Measurements from ENCODE around the gene METTL2A.
"Not testable (repeated sequence)": the region's sequence is repeated elsewhere in the genome, so short reads cannot be mapped to it uniquely, and the experiment has no call there.

The METTL2A gene

DNA sequence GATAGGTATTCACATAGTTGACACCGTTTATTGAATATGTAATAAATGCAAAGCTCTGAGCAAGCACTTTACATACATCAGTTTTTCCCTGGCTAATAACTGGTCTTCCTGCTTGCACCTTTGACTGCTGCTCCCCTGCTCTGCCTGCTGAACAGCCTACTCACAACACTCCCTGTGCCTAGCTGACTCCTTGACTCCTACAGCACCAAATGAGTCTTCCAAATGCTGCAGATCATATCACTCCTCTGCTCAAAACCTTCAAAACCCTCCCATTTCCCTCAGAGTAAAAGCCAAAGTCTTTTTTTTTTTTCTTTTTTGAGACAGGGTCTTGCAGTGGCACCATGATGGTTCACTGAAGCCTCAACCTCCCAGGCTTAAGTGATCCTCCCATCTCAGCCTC, 24.8 kb upstream of the METTL2A start:
- no peaks in the 10 kb centered on the region for H3K36me3 ChIP-seq (ENCODE audit: control insufficient read depth, insufficient read depth, low read length)
- no peak overlapping the region for H3K4me3 ChIP-seq (replicated peaks; ENCODE audit: low read depth, low read length)
- TF ChIP-seq, protein P1, sequence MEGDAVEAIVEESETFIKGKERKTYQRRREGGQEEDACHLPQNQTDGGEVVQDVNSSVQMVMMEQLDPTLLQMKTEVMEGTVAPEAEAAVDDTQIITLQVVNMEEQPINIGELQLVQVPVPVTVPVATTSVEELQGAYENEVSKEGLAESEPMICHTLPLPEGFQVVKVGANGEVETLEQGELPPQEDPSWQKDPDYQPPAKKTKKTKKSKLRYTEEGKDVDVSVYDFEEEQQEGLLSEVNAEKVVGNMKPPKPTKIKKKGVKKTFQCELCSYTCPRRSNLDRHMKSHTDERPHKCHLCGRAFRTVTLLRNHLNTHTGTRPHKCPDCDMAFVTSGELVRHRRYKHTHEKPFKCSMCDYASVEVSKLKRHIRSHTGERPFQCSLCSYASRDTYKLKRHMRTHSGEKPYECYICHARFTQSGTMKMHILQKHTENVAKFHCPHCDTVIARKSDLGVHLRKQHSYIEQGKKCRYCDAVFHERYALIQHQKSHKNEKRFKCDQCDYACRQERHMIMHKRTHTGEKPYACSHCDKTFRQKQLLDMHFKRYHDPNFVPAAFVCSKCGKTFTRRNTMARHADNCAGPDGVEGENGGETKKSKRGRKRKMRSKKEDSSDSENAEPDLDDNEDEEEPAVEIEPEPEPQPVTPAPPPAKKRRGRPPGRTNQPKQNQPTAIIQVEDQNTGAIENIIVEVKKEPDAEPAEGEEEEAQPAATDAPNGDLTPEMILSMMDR (IDR thresholded peaks at IDR 0.05; ENCODE audit: insufficient read depth, low read length, poor library complexity, severe bottlenecking), result no peak
- H3K27me3 ChIP-seq (replicated peaks; ENCODE audit: control insufficient read depth, insufficient read depth, low read length), result no peaks in the 10 kb centered on the region; the same call in 1 of the 2 replicates
- DNase-seq (ENCODE audit: extremely low read depth, insufficient read length), result no peak

DNA sequence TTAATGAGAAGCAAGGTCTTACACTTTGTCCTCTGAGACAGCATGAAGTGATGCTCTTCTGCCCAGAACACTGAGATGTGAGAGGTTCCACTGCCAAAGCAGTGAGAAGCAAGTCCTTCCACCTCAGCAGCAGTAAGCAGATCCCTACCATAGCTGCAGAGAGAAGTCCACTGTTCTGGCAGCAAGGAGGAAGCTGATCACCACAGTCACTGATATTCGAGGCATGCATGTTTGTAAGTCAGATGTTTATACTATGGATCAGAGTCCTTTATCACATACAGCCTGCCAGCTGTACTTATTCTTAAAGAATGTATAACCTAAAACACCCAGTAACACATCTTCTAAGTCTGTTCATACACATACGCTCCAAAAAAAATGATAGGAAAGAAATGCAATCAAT, 18.2 kb upstream of the METTL2A start:
- TF ChIP-seq, protein P1 (IDR thresholded peaks at IDR 0.05; ENCODE audit: insufficient read depth, low read length, poor library complexity, severe bottlenecking), result no peak
- DNase-seq (ENCODE audit: extremely low read depth, insufficient read length), result no peak
- no peaks in the 10 kb centered on the region for H3K36me3 ChIP-seq (ENCODE audit: control insufficient read depth, insufficient read depth, low read length)
- no peaks in the 10 kb centered on the region for H3K27me3 ChIP-seq (replicated peaks; ENCODE audit: control insufficient read depth, insufficient read depth, low read length)
- no peak overlapping the region for H3K4me3 ChIP-seq (replicated peaks; ENCODE audit: low read depth, low read length)

DNA sequence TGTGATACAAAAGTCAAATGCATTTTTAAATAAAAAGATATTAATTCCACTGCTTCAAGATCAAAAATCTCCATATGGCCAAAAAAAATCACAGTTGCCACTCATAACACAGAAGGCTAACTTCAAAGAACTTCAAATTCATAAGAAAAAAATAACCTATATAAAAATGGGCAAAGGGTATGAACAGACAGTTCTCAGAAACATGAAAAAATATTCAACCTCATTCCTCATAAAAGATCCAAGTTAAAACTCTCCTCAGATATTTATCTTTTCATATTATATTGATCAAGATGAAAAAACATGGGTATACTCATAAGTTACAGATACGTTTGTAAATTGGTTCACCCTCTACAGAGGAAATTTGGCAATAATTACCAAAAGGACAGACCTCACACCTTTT, 10.6 kb upstream of the METTL2A start:
- H3K27me3 ChIP-seq (replicated peaks; ENCODE audit: control insufficient read depth, insufficient read depth, low read length); DNase-seq (ENCODE audit: extremely low read depth, insufficient read length); H3K4me3 ChIP-seq (replicated peaks; ENCODE audit: low read depth, low read length); H3K36me3 ChIP-seq (ENCODE audit: control insufficient read depth, insufficient read depth, low read length): not testable (repeated sequence)

DNA sequence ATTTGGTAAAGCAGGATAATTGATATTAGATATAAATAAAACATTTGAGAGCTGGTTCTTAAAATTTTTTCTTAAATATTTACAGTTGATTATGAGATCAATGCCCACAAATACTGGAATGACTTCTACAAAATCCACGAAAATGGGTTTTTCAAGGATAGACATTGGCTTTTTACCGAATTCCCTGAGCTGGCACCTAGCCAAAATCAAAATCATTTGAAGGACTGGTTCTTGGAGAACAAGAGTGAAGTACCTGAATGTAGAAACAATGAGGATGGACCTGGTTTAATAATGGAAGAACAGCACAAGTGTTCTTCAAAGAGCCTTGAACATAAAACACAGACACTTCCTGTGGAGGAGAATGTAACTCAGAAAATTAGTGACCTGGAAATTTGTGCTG, 2.5 kb downstream of the METTL2A start:
- not testable (repeated sequence) for H3K27me3 ChIP-seq (replicated peaks; ENCODE audit: control insufficient read depth, insufficient read depth, low read length); H3K4me3 ChIP-seq (replicated peaks; ENCODE audit: low read depth, low read length); H3K36me3 ChIP-seq (ENCODE audit: control insufficient read depth, insufficient read depth, low read length); DNase-seq (ENCODE audit: extremely low read depth, insufficient read length)

DNA sequence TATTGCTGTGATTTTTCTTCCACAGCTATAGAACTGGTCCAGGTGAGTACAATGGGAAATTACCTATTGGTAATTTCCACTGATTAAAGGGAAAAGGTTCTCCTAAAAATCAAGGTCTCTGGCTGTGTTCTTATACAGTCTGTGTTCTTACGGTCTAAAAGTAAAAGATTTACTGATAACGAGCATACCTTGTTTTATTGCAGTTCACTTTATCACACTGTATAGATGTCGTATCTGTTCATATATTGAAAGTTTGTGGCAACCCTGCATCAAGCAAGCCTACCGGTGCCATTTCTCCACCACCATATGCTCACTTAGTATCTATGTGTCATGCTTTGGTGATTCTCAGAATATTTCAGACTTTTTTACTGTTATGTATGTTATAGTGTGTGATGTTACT, 11.6 kb downstream of the METTL2A start:
- H3K36me3 ChIP-seq (ENCODE audit: control insufficient read depth, insufficient read depth, low read length); H3K27me3 ChIP-seq (replicated peaks; ENCODE audit: control insufficient read depth, insufficient read depth, low read length); DNase-seq (ENCODE audit: extremely low read depth, insufficient read length); H3K4me3 ChIP-seq (replicated peaks; ENCODE audit: low read depth, low read length): not testable (repeated sequence)

DNA sequence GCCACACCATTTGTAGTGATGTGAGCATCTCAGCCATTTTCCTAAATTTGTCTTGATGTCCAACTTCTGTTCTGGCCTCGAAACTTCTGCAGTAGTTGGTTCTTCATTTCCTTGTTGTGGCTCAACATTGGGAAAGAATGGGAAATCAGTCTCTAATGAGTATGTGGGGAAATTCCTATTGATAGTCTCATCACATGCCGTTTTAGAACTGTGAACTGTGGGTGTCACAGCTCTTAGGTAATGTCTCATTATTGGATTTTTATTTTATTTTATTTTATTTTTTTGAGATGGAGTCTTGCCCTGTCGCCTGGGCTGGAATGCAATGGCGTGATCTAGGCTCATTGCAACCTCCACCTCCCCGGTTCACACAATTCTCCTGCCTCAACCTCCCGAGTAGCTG, 17.5 kb downstream of the METTL2A start:
- not testable (repeated sequence) for DNase-seq (ENCODE audit: extremely low read depth, insufficient read length); H3K27me3 ChIP-seq (replicated peaks; ENCODE audit: control insufficient read depth, insufficient read depth, low read length); H3K4me3 ChIP-seq (replicated peaks; ENCODE audit: low read depth, low read length)
- H3K36me3 ChIP-seq (ENCODE audit: control insufficient read depth, insufficient read depth, low read length), result peaks cover 10% of the 10 kb centered on the region

DNA sequence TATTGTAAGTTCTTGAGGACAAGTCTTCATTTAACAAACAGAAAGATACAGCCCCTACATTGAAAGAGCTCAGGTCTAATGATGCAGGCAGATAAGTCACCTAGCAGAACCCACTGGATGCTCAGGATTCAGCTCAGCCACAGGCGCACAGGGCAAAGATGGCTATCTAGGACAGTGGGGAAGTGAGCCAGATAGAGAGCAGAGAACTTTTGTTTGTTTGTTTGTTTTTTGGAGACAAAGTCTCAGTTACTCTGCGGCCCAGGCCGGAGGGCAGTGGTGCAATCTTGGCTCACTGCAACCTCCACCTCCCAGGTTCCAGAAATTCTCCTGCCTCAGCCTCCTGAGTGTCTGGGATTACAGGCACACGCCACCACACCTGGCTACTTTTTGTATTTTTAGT, 20.4 kb downstream of the METTL2A start:
- peaks cover 18% of the 10 kb centered on the region for H3K36me3 ChIP-seq (ENCODE audit: control insufficient read depth, insufficient read depth, low read length)
- no peak overlapping the region for H3K4me3 ChIP-seq (replicated peaks; ENCODE audit: low read depth, low read length)
- TF ChIP-seq, protein P1 (IDR thresholded peaks at IDR 0.05; ENCODE audit: insufficient read depth, low read length, poor library complexity, severe bottlenecking), result no peak
- no peak for DNase-seq (ENCODE audit: extremely low read depth, insufficient read length)
- H3K27me3 ChIP-seq (replicated peaks; ENCODE audit: control insufficient read depth, insufficient read depth, low read length), result no peaks in the 10 kb centered on the region

DNA sequence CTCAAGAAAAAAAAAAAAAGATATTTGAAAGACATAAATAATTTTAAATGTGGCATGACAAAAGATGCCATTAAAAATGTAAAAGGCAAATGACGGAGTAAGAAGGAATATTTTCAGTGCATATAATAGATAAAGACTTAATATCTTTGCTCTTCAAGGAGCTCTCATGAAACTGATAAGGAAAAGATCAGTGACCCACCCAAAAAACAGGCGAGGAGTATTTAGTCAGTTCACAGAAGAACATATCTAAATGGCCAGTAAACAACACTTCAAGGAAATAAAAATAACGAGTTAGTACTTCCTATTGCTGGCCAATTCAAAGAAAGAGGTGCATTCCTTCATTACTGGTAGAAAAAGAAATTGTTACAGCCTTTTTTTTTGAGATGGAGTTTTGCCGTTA, 22.1 kb downstream of the METTL2A start:
- not testable (repeated sequence) for H3K27me3 ChIP-seq (replicated peaks; ENCODE audit: control insufficient read depth, insufficient read depth, low read length); DNase-seq (ENCODE audit: extremely low read depth, insufficient read length); H3K4me3 ChIP-seq (replicated peaks; ENCODE audit: low read depth, low read length)
- H3K36me3 ChIP-seq (ENCODE audit: control insufficient read depth, insufficient read depth, low read length), result peaks cover 18% of the 10 kb centered on the region

DNA sequence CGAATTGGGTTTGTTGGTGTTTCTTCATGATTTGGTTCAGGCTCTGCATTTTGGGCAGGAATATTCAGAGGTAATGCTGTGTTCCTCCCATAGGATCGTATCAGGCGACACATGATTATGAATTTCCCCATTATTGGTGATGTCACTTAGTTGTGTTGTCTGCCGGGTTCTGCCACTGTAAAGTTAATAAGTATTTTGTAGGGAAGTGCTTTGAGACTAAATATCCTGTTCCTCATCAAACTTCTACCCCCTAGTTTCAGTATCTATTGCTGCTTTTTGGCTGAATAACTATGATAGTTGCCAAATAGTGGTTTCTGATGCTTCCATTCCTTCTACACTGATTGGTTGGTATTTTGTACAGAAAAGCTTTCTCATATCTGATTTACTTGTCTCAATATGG, 28.5 kb downstream of the METTL2A start:
- not testable (repeated sequence) for H3K4me3 ChIP-seq (replicated peaks; ENCODE audit: low read depth, low read length); DNase-seq (ENCODE audit: extremely low read depth, insufficient read length); H3K36me3 ChIP-seq (ENCODE audit: control insufficient read depth, insufficient read depth, low read length); H3K27me3 ChIP-seq (replicated peaks; ENCODE audit: control insufficient read depth, insufficient read depth, low read length)

DNA sequence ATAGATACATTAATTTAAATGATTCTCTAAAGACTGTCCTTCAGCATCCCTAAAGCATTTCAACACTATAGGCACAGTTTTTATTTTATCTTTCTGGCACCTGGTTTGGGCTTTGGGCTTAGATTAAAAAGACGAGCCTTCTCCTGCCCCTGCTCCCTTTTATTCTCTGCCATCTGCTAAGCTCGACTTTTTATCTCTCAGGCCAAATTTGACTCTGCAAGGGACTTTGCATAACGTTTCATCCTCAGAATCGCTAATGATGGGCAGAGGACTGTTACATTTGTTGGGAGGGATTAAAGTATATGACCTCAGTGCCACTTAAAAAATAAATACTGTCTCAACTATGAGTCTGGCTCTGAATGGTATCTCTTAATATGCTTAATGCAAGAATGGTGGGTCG, 29.3 kb downstream of the METTL2A start:
- not testable (repeated sequence) for H3K27me3 ChIP-seq (replicated peaks; ENCODE audit: control insufficient read depth, insufficient read depth, low read length); DNase-seq (ENCODE audit: extremely low read depth, insufficient read length); H3K36me3 ChIP-seq (ENCODE audit: control insufficient read depth, insufficient read depth, low read length); H3K4me3 ChIP-seq (replicated peaks; ENCODE audit: low read depth, low read length)

DNA sequence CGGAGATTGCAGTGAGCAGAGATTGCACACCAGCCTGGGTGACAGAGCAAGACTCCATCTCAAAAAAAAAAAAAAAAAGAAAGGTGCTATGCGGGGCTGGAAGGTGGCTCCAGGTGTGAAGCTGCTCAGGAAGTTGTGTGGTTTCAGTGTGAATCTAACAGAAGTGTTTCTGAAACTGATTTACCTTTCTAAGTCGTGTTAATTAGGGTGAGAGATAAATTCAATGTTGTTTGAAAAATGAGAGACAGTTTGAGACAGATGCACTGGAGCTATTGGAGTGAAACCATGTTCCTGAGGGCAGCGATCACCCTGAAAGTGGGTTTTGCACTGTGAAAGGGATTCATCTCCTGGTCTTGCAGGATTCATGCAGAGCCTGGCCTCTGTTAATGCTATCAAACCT, 30.0 kb downstream of the METTL2A start:
- peak; percentile 54 for DNase-seq (ENCODE audit: extremely low read depth, insufficient read length)
- H3K27me3 ChIP-seq (replicated peaks; ENCODE audit: control insufficient read depth, insufficient read depth, low read length); H3K36me3 ChIP-seq (ENCODE audit: control insufficient read depth, insufficient read depth, low read length): not testable (repeated sequence)
- 0 out of 2 replicates have a peak overlapping the region, but pooled peaks have one; percentile 9 for H3K4me3 ChIP-seq (replicated peaks; ENCODE audit: low read depth, low read length)

DNA sequence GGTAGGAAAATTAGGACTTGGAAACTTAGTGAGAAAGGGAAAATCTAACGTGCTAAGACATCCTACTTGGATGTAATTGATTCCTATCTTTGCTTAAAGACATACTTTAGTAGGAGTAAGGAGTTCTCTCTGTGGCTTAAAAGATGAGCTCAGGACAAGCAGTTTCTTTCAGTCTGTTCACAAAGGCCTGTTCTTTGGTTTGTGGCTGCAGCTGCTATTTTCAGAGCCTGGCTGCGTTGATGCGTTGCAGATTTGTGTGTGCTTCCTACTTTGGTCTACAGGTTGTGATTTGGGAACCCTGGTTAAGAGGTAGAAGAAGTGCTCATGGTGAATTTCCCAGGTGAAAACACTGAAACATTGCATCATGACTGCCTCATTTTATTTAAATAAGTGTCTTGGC, 30.4 kb downstream of the METTL2A start:
- not testable (repeated sequence) for H3K36me3 ChIP-seq (ENCODE audit: control insufficient read depth, insufficient read depth, low read length); H3K27me3 ChIP-seq (replicated peaks; ENCODE audit: control insufficient read depth, insufficient read depth, low read length); DNase-seq (ENCODE audit: extremely low read depth, insufficient read length)
- 0 out of 2 replicates have a peak overlapping the region, but pooled peaks have one; percentile 9 for H3K4me3 ChIP-seq (replicated peaks; ENCODE audit: low read depth, low read length)

All from GM06990 (cell line).